ENCODE measurements around the gene AMER2. TPM values are rescaled to one million over a fixed set of nuclear protein-coding genes. Genes with fewer than 3 reads are reported as not detected.

AMER2 gene
- total RNA-seq, 1 donor from 2014 or later = 0.60 TPM

GRCh38 chr13:25177012-25177411, 4.9 kb upstream of the AMER2 start:
- Mint-ChIP-seq H3K9me3 (no peaks in the 10 kb centered on the region), H3K27me3 (ENCODE audit: low read depth) (peaks cover 40% of the 10 kb centered on the region), H3K4me1 (peaks cover 14% of the 10 kb centered on the region), H3K4me3 (no peak overlapping the region), H3K27ac (no peak overlapping the region), H3K36me3 (no peaks in the 10 kb centered on the region)
- no peak for DNase-seq (ENCODE audit: low spot score in 2 of 2, unreplicated experiment in 2 of 2)
- TF ChIP-seq CTCF (IDR thresholded peaks at IDR 0.05; ENCODE audit: unreplicated experiment) = no peak

GRCh38 chr13:25175431-25175830, 3.3 kb upstream of the AMER2 start:
- peaks cover 52% of the 10 kb centered on the region for H3K27me3 Mint-ChIP-seq (ENCODE audit: low read depth)
- TF ChIP-seq CTCF (IDR thresholded peaks at IDR 0.05; ENCODE audit: unreplicated experiment) = no peak

GRCh38 chr13:25175026-25175425, 2.9 kb upstream of the AMER2 start:
- TF ChIP-seq CTCF (IDR thresholded peaks at IDR 0.05; ENCODE audit: unreplicated experiment) = no peak
- Mint-ChIP-seq H3K27me3 (ENCODE audit: low read depth) (peaks cover 56% of the 10 kb centered on the region), H3K27ac (no peak overlapping the region)

More at GRCh38 chr13:25175431-25175830, 3.3 kb upstream of the AMER2 start:
- DNase-seq (ENCODE audit: low spot score in 2 of 2, unreplicated experiment in 2 of 2) = no peak
- Mint-ChIP-seq H3K36me3 (no peaks in the 10 kb centered on the region), H3K4me3 (no peak overlapping the region), H3K27ac (no peak overlapping the region), H3K4me1 (peaks cover 11% of the 10 kb centered on the region), H3K9me3 (no peaks in the 10 kb centered on the region)

GRCh38 chr13:25174304-25174703, 2.2 kb upstream of the AMER2 start:
- peaks cover 14% of the 10 kb centered on the region for H3K4me1 Mint-ChIP-seq
- H3K27ac Mint-ChIP-seq = no peak overlapping the region
- no peaks in the 10 kb centered on the region for H3K36me3 Mint-ChIP-seq
- DNase-seq (ENCODE audit: low spot score in 2 of 2, unreplicated experiment in 2 of 2) = no peak
- H3K27me3 Mint-ChIP-seq (ENCODE audit: low read depth) = peaks cover 63% of the 10 kb centered on the region
- no peak overlapping the region for H3K4me3 Mint-ChIP-seq
- H3K9me3 Mint-ChIP-seq = no peaks in the 10 kb centered on the region
- no peak for TF ChIP-seq CTCF (IDR thresholded peaks at IDR 0.05; ENCODE audit: unreplicated experiment)

More at GRCh38 chr13:25175026-25175425, 2.9 kb upstream of the AMER2 start:
- DNase-seq (ENCODE audit: low spot score in 2 of 2, unreplicated experiment in 2 of 2) = no peak
- Mint-ChIP-seq H3K4me3 (no peak overlapping the region), H3K36me3 (no peaks in the 10 kb centered on the region), H3K4me1 (peaks cover 11% of the 10 kb centered on the region), H3K9me3 (no peaks in the 10 kb centered on the region)

GRCh38 chr13:25172303-25172630, 179 bp upstream of the AMER2 start:
- peaks cover 70% of the 10 kb centered on the region for H3K27me3 Mint-ChIP-seq (ENCODE audit: low read depth)
- no peaks in the 10 kb centered on the region for H3K9me3 Mint-ChIP-seq
- no peaks in the 10 kb centered on the region for H3K36me3 Mint-ChIP-seq
- no peak for TF ChIP-seq CTCF (IDR thresholded peaks at IDR 0.05; ENCODE audit: unreplicated experiment)
- H3K4me1 Mint-ChIP-seq = peaks cover 14% of the 10 kb centered on the region
- H3K27ac Mint-ChIP-seq = no peak overlapping the region
- peak overlapping the region; percentile 82 for H3K4me3 Mint-ChIP-seq
- DNase-seq (ENCODE audit: low spot score in 2 of 2, unreplicated experiment in 2 of 2) = no peak

GRCh38 chr13:25171170-25171516, 945 bp downstream of the AMER2 start:
- H3K36me3 Mint-ChIP-seq = no peaks in the 10 kb centered on the region
- H3K4me1 Mint-ChIP-seq = peaks cover 14% of the 10 kb centered on the region
- no peak for TF ChIP-seq CTCF (IDR thresholded peaks at IDR 0.05; ENCODE audit: unreplicated experiment)

More at GRCh38 chr13:25171170-25171516, 945 bp downstream of the AMER2 start:
- DNase-seq (ENCODE audit: low spot score in 2 of 2, unreplicated experiment in 2 of 2) = no peak
- H3K9me3 Mint-ChIP-seq = no peaks in the 10 kb centered on the region
- peak overlapping the region; percentile 58 for H3K27ac Mint-ChIP-seq
- peaks cover 65% of the 10 kb centered on the region for H3K27me3 Mint-ChIP-seq (ENCODE audit: low read depth)
- H3K4me3 Mint-ChIP-seq = peak overlapping the region; percentile 82
